Sigmoid colon (tissue), 7 donors: ENCODE data around the gene FBH1. TPM values are rescaled to one million over a fixed set of nuclear protein-coding genes. Genes with fewer than 3 reads are reported as not detected.
A peak's percentile ranks its signal among the peaks of the same experiment; 100 is the strongest.
"Not testable (repeated sequence)": the region's sequence is repeated elsewhere in the genome, so short reads cannot be mapped to it uniquely, and the experiment has no call there.

Experiments
- DNase-seq: peaks from one replicate; pipeline ENCODE4 v3.0.0-alpha.2; 2019
- H3K27ac ChIP-seq, 4 donors: fragments of 200-600 bp; sonication (generic); one replicate each; pipeline ENCODE4 v1.5.1; 2016 to 2019; ENCODE audit warnings: mild to moderate bottlenecking in 1 of 4
- H3K27me3 ChIP-seq, 3 donors: fragments of 200-600 bp; sonication (generic); one replicate each; pipeline ENCODE4 v1.5.1; 2019; ENCODE audit warnings: mild to moderate bottlenecking in 1 of 3
- H3K36me3 ChIP-seq, 4 donors: fragments of 200-600 bp; sonication (generic); one replicate each; pipeline ENCODE4 v1.5.1; 2016 to 2019
- H3K4me1 ChIP-seq, 4 donors: fragments of 200-600 bp; sonication (generic); one replicate each; pipeline ENCODE4 v1.5.1; 2017 to 2019
- H3K4me3 ChIP-seq, 4 donors: fragments of 200-600 bp; sonication (generic); one replicate each; pipeline ENCODE4 v1.5.1; 2017 to 2019; ENCODE audit warnings: mild to moderate bottlenecking in 2 of 4, moderate library complexity in 1 of 4
- H3K9me3 ChIP-seq, 4 donors: fragments of 200-600 bp in 3 of 4; sonication (generic) in 3 of 4; one replicate each; pipeline versions ENCODE4 v1.5.1 to v1.6.1; 2013 to 2019
- CTCF ChIP-seq, 4 experiments: fragments of 450-650 bp in 3 of 4; fragments of 200-600 bp in 1 of 4; IDR thresholded peaks; one replicate each; pipeline ENCODE4 v1.5.1; 2016 to 2019; ENCODE audit warnings: antibody characterized with exemption in 4 of 4, mild to moderate bottlenecking in 3 of 4, moderate library complexity in 2 of 4
- EP300 ChIP-seq, 4 donors: sonication (generic); formaldehyde crosslinking; IDR thresholded peaks; one replicate each; pipeline ENCODE4 v1.6.1; 2017; ENCODE audit warnings: antibody characterized with exemption in 4 of 4
- POLR2A ChIP-seq, 2 donors: fragments of 450-650 bp; IDR thresholded peaks; one replicate each; pipeline ENCODE4 v1.6.1; 2016; ENCODE audit warnings: antibody characterized with exemption in 2 of 2, mild to moderate bottlenecking in 2 of 2, moderate library complexity in 2 of 2
- POLR2AphosphoS5 ChIP-seq, 4 donors: sonication (generic); formaldehyde crosslinking; IDR thresholded peaks; one replicate each; pipeline ENCODE4 v1.6.1; 2017; ENCODE audit warnings: antibody characterized with exemption in 4 of 4
- WGBS, 2 donors: extraction: QIAGEN DNeasy Blood & Tissue Kit; methylation state at CpG; one replicate each; pipeline ENCODE4 v1.1.7; 2013; 5-methylcytosine and 5-hydroxymethylcytosine counted together
- intact Hi-C: fragments of 100-400 bp; cut with DNase I; formaldehyde crosslinking; loops from one replicate; pipeline ENCODE4 v1.15.1; 2023
- polyA plus RNA-seq, 3 donors: library from polyadenylated mRNA; stranded (reverse); fragments of 200-250 nt; gene quantifications; one replicate each; pipeline ENCODE4 v1.2.3, GENCODE V29; 2013
- total RNA-seq, 4 donors: library from RNA; depleted of rRNA; stranded (reverse); fragments of >200 nt; gene quantifications; one replicate each; pipeline ENCODE4 v1.1.0, GENCODE V29; 2016
- donor health status: healthy with polysubstance abuse.
- donor health status: Bipolar disorder and iron deficiency.
- donor health status: healthy.

Gene FBH1
- total and polyA plus RNA-seq, 7 donors, result 31.2 to 85.9 (median 68.7) TPM

- WGBS, 2 donors, result 94 to 96% methylated on average over 18 of the region's 18 CpGs
- intact Hi-C loops, result no loop called here
- Histone ChIP-seq H3K4me1 (no peaks in the 10 kb centered on the region), H3K9me3 (no peaks in the 10 kb centered on the region), H3K36me3 (peaks cover 0 to 10% (median 0%) of the 10 kb centered on the region in 4 donors), H3K27ac (no peak overlapping the region), H3K4me3 (no peak overlapping the region), H3K27me3 (no peaks in the 10 kb centered on the region)
- DNase-seq, result peak; percentile 32
- TF ChIP-seq CTCF (IDR thresholded peaks at IDR 0.05) (no peak), POLR2AphosphoS5 (IDR thresholded peaks at IDR 0.05) (no peak), EP300 (IDR thresholded peaks at IDR 0.05) (no peak), POLR2A (IDR thresholded peaks at IDR 0.05) (no peak)
These were observed 70.3 kb downstream of the FBH1 start for GRCh38 chr10:5960070-5960972.

- H3K4me3 ChIP-seq, intact Hi-C loops, H3K27me3 ChIP-seq, H3K27ac ChIP-seq, H3K36me3 ChIP-seq, H3K4me1 ChIP-seq, H3K9me3 ChIP-seq: not testable (repeated sequence)
- DNase-seq, result peak; percentile 20
- 93 to 95% methylated on average over 10 of the region's 10 CpGs for WGBS, 2 donors
These were observed 70.9 kb downstream of the FBH1 start for GRCh38 chr10:5960973-5961275.

GRCh38 chr10:5961405-5962100 is 71.5 kb downstream of the FBH1 start:
- intact Hi-C loops, result no loop called here
- peaks cover 0 to 10% (median 0%) of the 10 kb centered on the region in 4 donors for H3K36me3 ChIP-seq
- no peak overlapping the region for H3K4me3 ChIP-seq
- 94 to 95% methylated on average over 29 of the region's 29 CpGs for WGBS, 2 donors
- no peaks in the 10 kb centered on the region for H3K27me3 ChIP-seq
- H3K9me3 ChIP-seq, result no peaks in the 10 kb centered on the region
- no peak for TF ChIP-seq CTCF (IDR thresholded peaks at IDR 0.05)
- TF ChIP-seq EP300 (IDR thresholded peaks at IDR 0.05), result no peak
- TF ChIP-seq POLR2A (IDR thresholded peaks at IDR 0.05), result no peak
- no peak for TF ChIP-seq POLR2AphosphoS5 (IDR thresholded peaks at IDR 0.05)
- no peak overlapping the region for H3K27ac ChIP-seq
- H3K4me1 ChIP-seq, result no peaks in the 10 kb centered on the region
- peak; percentile 48 for DNase-seq

- H3K9me3 ChIP-seq, H3K4me3 ChIP-seq, H3K4me1 ChIP-seq, H3K36me3 ChIP-seq, intact Hi-C loops, H3K27ac ChIP-seq, H3K27me3 ChIP-seq: not testable (repeated sequence)
- 95 to 98% methylated on average over 10 of the region's 10 CpGs for WGBS, 2 donors
- DNase-seq, result peak; percentile 11
These were observed 72.4 kb downstream of the FBH1 start for GRCh38 chr10:5962358-5962940.

GRCh38 chr10:5963071-5963470 is 73.0 kb downstream of the FBH1 start:
- intact Hi-C loops, result no loop called here
- DNase-seq, result peak; percentile 43
- H3K36me3 ChIP-seq, result peaks cover 0 to 10% (median 0%) of the 10 kb centered on the region in 4 donors

More at GRCh38 chr10:5963071-5963470, 73.0 kb downstream of the FBH1 start:
- Histone ChIP-seq H3K27ac (no peak overlapping the region), H3K4me1 (no peaks in the 10 kb centered on the region), H3K4me3 (no peak overlapping the region), H3K27me3 (no peaks in the 10 kb centered on the region), H3K9me3 (no peaks in the 10 kb centered on the region)
- TF ChIP-seq EP300 (IDR thresholded peaks at IDR 0.05), result no peak
- TF ChIP-seq POLR2A (IDR thresholded peaks at IDR 0.05), result no peak
- no peak for TF ChIP-seq CTCF (IDR thresholded peaks at IDR 0.05)
- TF ChIP-seq POLR2AphosphoS5 (IDR thresholded peaks at IDR 0.05), result no peak
- 95% methylated on average over 7 of the region's 7 CpGs for WGBS, 2 donors
